Sigmoid colon (tissue), 4 donors: ENCODE measurements around the gene FAM174C.

Experiments used
- EP300 ChIP-seq, 4 donors: sonication (generic); formaldehyde crosslinking; IDR thresholded peaks; one replicate each; pipeline ENCODE4 v1.6.1; 2017; ENCODE audit warnings: antibody characterized with exemption in 4 of 4
- POLR2A ChIP-seq, 2 donors: fragments of 450-650 bp; IDR thresholded peaks; one replicate each; pipeline ENCODE4 v1.6.1; 2016; ENCODE audit warnings: antibody characterized with exemption in 2 of 2, mild to moderate bottlenecking in 2 of 2, moderate library complexity in 2 of 2
- TF ChIP-seq, protein P1 (sequence below), 4 experiments: fragments of 450-650 bp in 3 of 4; fragments of 200-600 bp in 1 of 4; IDR thresholded peaks; one replicate each; pipeline ENCODE4 v1.5.1; 2016 to 2019; ENCODE audit warnings: antibody characterized with exemption in 4 of 4, mild to moderate bottlenecking in 3 of 4, moderate library complexity in 2 of 4

DNA sequence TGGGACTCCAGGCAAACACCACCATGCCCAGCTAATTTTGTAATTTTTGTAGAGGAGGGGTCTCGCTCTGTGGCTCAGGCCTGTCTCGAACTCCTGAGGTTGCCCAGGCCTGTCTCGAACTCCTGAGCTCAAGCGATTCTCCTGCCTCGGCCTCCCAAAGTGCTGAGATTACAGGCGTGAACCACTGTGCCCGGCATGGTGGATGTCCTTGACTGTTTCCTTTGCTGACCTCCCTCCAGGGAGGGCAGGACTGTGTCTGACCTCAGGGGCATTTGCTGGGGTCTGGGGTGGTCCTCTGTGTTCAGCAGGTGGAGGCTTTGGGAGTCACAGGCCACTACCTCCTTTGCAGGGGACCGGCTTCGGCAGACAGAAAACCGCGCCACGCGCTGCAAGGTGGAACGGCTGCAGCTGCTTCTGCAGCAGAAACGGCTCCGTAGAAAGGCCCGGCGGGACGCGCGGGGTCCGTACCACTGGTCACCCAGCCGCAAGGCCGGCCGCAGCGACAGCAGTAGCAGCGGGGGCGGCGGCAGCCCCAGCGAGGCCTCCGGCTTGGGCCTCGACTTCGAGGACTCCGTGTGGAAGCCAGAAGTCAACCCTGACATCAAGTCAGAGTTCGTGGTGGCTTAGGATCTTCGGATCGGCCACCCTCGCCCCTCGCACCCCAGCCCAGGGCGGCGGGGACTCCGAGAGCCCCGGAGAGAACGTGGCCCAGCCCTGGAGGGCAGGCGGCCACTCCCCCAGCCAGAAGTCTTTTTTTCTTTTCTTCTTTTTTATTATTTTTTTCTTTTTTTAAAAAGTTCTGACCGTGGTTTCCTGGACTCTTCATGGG lies 18.5 kb upstream of the FAM174C start:
- TF ChIP-seq, protein P1, sequence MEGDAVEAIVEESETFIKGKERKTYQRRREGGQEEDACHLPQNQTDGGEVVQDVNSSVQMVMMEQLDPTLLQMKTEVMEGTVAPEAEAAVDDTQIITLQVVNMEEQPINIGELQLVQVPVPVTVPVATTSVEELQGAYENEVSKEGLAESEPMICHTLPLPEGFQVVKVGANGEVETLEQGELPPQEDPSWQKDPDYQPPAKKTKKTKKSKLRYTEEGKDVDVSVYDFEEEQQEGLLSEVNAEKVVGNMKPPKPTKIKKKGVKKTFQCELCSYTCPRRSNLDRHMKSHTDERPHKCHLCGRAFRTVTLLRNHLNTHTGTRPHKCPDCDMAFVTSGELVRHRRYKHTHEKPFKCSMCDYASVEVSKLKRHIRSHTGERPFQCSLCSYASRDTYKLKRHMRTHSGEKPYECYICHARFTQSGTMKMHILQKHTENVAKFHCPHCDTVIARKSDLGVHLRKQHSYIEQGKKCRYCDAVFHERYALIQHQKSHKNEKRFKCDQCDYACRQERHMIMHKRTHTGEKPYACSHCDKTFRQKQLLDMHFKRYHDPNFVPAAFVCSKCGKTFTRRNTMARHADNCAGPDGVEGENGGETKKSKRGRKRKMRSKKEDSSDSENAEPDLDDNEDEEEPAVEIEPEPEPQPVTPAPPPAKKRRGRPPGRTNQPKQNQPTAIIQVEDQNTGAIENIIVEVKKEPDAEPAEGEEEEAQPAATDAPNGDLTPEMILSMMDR (IDR thresholded peaks at IDR 0.05), result no peak
- TF ChIP-seq EP300 (IDR thresholded peaks at IDR 0.05), result no peak
- no peak for TF ChIP-seq POLR2A (IDR thresholded peaks at IDR 0.05)
